Kidney epithelial cell (primary cell): ENCODE results near the gene CDIP1. TPM values are rescaled to one million over a fixed set of nuclear protein-coding genes. Genes with fewer than 3 reads are reported as not detected.

Experiments
- DNase-seq: peaks from one replicate; pipeline ENCODE4 v3.0.0-alpha.2; 2010; ENCODE audit warnings: low read depth
- H3K27me3 ChIP-seq: 2 replicates; pipeline ENCODE4 v1.6.0; 2011; ENCODE audit warnings: low read length; ENCODE audit not compliant: control insufficient read depth, insufficient read depth
- H3K36me3 ChIP-seq: 2 replicates; pipeline ENCODE4 v1.5.1; 2011; ENCODE audit warnings: low read length; ENCODE audit not compliant: control insufficient read depth, insufficient read depth
- H3K4me3 ChIP-seq: 2 replicates; pipeline ENCODE4 v1.5.1; 2011; ENCODE audit warnings: low read depth, mild to moderate bottlenecking, control low read depth, low read length
- total RNA-seq: library from RNA; depleted of rRNA; stranded (reverse); fragments of >200 nt; gene quantifications from 2 replicates; pipeline ENCODE4 v1.2.3, GENCODE V29; 2015
- TF ChIP-seq, protein P1 (sequence below): IDR thresholded peaks from 2 replicates; pipeline ENCODE4 v1.5.1; 2011; ENCODE audit warnings: mild to moderate bottlenecking, moderate library complexity, low read length, control low read depth, inconsistent platforms; ENCODE audit not compliant: insufficient read depth, poor library complexity, severe bottlenecking

The CDIP1 gene
- total RNA-seq, 1 donor from 2014 or later: 16.8 TPM

DNA sequence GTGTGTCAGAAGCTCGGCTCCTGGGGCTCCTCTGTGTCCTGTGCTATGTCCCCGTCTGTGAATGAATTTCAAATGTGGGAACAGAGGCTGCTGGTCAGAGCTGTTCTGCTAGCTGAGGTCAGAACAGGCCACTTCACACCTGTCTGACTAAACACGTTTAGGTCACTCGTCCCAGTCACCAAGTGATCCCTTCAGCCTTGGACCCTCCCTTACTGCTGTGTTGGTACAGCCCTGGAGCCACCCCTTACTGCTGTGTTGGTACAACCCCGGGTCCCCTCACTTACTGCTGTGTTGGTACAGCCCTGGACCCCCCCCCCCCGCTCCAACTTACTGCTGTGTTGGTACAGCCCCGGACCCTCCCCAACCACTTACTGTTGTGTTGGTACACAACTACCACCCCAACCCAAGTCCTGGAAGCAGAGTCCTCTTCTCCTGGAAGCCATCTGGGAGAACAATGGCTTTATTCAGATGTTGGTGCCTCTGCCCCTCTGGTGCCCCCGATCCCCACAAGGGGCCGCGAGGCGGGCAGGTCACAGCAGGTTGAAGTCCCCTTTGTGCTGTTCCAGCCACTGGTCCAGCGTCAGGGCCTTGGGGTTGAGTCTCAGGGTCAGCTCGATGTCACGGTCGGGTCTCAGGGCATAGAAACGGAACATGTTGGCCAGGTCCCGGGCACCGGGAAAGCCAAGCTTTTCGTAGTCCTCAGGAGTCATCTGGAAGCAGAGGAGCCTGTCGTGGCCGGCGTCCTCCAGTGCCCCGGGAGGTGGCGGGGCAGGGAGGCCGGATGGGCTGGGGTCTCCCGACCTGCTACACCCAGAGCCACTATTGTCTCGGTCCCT lies 77.1 kb downstream of the CDIP1 start:
- Histone ChIP-seq H3K4me3 (no peak overlapping the region), H3K27me3 (no peaks in the 10 kb centered on the region), H3K36me3 (peaks cover 1% of the 10 kb centered on the region)
- TF ChIP-seq, protein P1, sequence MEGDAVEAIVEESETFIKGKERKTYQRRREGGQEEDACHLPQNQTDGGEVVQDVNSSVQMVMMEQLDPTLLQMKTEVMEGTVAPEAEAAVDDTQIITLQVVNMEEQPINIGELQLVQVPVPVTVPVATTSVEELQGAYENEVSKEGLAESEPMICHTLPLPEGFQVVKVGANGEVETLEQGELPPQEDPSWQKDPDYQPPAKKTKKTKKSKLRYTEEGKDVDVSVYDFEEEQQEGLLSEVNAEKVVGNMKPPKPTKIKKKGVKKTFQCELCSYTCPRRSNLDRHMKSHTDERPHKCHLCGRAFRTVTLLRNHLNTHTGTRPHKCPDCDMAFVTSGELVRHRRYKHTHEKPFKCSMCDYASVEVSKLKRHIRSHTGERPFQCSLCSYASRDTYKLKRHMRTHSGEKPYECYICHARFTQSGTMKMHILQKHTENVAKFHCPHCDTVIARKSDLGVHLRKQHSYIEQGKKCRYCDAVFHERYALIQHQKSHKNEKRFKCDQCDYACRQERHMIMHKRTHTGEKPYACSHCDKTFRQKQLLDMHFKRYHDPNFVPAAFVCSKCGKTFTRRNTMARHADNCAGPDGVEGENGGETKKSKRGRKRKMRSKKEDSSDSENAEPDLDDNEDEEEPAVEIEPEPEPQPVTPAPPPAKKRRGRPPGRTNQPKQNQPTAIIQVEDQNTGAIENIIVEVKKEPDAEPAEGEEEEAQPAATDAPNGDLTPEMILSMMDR: no peak
- no peak for DNase-seq

DNA sequence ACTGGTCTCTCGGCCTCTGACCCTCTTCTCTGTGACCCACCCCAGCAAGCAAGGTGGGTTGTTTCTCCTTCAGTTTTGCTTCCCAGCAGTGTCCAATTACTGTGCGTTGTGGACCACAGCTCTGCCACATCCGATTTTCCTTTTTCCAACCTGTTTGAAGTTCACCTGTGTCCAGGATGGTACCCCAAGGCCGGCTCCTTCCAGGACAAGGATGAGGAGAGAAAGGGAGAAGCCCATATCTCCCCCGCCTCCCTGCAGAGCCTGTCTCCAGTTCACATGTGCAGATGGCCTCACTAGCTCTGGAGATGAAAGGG lies 77.7 kb downstream of the CDIP1 start:
- Histone ChIP-seq H3K27me3 (no peaks in the 10 kb centered on the region), H3K4me3 (no peak overlapping the region), H3K36me3 (peaks cover 1% of the 10 kb centered on the region)
- TF ChIP-seq, protein P1: no peak
- no peak for DNase-seq

Other genes starting within 250 kb of the CDIP1 start
- 11.5 and 14.7 TPM in 2 replicates for gene GLIS2, start 222.7 kb downstream of the CDIP1 start, total RNA-seq
- gene PAM16, start 187.5 kb downstream of the CDIP1 start, total RNA-seq: 58.1 and 62.8 TPM in 2 replicates
- gene VASN, start 166.9 kb downstream of the CDIP1 start, total RNA-seq: 60.4 and 73.5 TPM in 2 replicates
- 57.3 and 76.2 TPM in 2 replicates for gene CORO7, start 122.2 kb downstream of the CDIP1 start, total RNA-seq
- gene DNAJA3, start 112.9 kb downstream of the CDIP1 start, total RNA-seq: 71.2 and 77.6 TPM in 2 replicates
- 55.2 and 59.5 TPM in 2 replicates for gene NMRAL1, start 64.1 kb downstream of the CDIP1 start, total RNA-seq
- 64.4 and 72.6 TPM in 2 replicates for gene HMOX2, start 62.4 kb downstream of the CDIP1 start, total RNA-seq
- gene C16orf96, start 17.6 kb upstream of the CDIP1 start, total RNA-seq: not detected in 2 replicates
- 8.9 and 15.3 TPM in 2 replicates for gene UBALD1, start 76.1 kb upstream of the CDIP1 start, total RNA-seq
- 63.6 and 88.7 TPM in 2 replicates for gene MGRN1, start 86.1 kb upstream of the CDIP1 start, total RNA-seq
- gene NUDT16L1, start 154.8 kb upstream of the CDIP1 start, total RNA-seq: 19.1 and 36.1 TPM in 2 replicates
- gene ANKS3, start 195.5 kb upstream of the CDIP1 start, total RNA-seq: 22.0 and 28.6 TPM in 2 replicates
- gene DNAAF8, start 195.8 kb upstream of the CDIP1 start, total RNA-seq: 0.62 and 1.8 TPM in 2 replicates
- gene ZNF500, start 228.4 kb upstream of the CDIP1 start, total RNA-seq: 5.8 and 10.5 TPM in 2 replicates
- not detected in 2 replicates for gene SEPTIN12, start 249.6 kb upstream of the CDIP1 start, total RNA-seq